ENCODE data around the gene PLXDC2.

Gene PLXDC2

GRCh38 chr10:20228729-20229128 is 412.5 kb downstream of the PLXDC2 start:
- Histone ChIP-seq H3K27me3 (ENCODE audit: control insufficient read depth, low read length) (no peaks in the 10 kb centered on the region), H3K27ac (ENCODE audit: low read depth, low read length) (no peak overlapping the region)
- TF ChIP-seq EZH2phosphoT487 (IDR thresholded peaks at IDR 0.05; ENCODE audit: borderline replicate concordance, low read length) = no peak
- TF ChIP-seq, protein P1, sequence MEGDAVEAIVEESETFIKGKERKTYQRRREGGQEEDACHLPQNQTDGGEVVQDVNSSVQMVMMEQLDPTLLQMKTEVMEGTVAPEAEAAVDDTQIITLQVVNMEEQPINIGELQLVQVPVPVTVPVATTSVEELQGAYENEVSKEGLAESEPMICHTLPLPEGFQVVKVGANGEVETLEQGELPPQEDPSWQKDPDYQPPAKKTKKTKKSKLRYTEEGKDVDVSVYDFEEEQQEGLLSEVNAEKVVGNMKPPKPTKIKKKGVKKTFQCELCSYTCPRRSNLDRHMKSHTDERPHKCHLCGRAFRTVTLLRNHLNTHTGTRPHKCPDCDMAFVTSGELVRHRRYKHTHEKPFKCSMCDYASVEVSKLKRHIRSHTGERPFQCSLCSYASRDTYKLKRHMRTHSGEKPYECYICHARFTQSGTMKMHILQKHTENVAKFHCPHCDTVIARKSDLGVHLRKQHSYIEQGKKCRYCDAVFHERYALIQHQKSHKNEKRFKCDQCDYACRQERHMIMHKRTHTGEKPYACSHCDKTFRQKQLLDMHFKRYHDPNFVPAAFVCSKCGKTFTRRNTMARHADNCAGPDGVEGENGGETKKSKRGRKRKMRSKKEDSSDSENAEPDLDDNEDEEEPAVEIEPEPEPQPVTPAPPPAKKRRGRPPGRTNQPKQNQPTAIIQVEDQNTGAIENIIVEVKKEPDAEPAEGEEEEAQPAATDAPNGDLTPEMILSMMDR (IDR thresholded peaks at IDR 0.05; ENCODE audit: low read depth, low read length, poor library complexity, severe bottlenecking) = no peak

DNA sequence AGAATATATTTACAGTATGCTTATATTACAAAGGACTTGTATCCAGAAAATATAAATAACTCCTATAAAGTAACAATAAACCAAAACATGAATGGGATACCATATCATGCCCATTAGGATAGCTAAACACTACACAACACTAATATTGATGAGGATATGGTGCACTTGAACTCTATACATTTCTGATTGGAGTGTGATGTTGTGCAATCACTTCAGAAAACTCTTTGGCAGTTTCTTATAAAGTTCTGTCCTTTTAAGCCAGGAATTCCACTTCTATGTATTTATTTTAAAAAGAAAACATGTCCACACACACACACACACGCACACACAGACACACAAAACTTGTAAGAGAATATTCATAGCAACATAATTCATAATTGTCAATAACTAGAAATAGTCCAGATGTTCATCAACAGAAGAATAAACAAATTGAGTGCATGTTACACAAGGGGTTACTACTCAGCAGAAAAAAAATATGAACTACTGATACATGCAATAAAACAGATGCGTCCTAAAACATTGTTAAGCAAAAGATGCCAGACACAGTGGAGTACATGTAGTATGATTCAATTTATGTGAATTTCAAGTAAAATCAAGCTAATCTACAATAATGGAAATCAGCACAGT is 416.0 kb downstream of the PLXDC2 start:
- H3F3A ChIP-seq (ENCODE audit: control insufficient read depth, insufficient read depth) = no peaks in the 10 kb centered on the region
- H4K20me1 ChIP-seq (ENCODE audit: control insufficient read depth, insufficient read depth, low read depth, low read length) = no peaks in the 10 kb centered on the region
- no peak overlapping the region for H3K27ac ChIP-seq (ENCODE audit: low read depth, low read length)
- H3K4me2 ChIP-seq (ENCODE audit: low read length) = no peak overlapping the region
- H3K9me2 ChIP-seq (replicated peaks; ENCODE audit: control insufficient read depth, low read length) = no peaks in the 10 kb centered on the region
- H3K27me3 ChIP-seq (ENCODE audit: control insufficient read depth, low read length) = no peaks in the 10 kb centered on the region
- H3K9me3 ChIP-seq (ENCODE audit: control insufficient read depth, insufficient read depth, low read length) = no peaks in the 10 kb centered on the region
- no peaks in the 10 kb centered on the region for H3K4me1 ChIP-seq (ENCODE audit: control insufficient read depth, low read length)
- no peaks in the 10 kb centered on the region for H3K36me3 ChIP-seq (ENCODE audit: control insufficient read depth, low read length)
- no peak overlapping the region for H3K4me3 ChIP-seq (ENCODE audit: low read length)
- no peaks in the 10 kb centered on the region for H3K79me2 ChIP-seq (ENCODE audit: control insufficient read depth, low read length)
- no peak for TF ChIP-seq EZH2phosphoT487 (IDR thresholded peaks at IDR 0.05; ENCODE audit: borderline replicate concordance, low read length)
- TF ChIP-seq, protein P1 (IDR thresholded peaks at IDR 0.05; ENCODE audit: low read depth, low read length, poor library complexity, severe bottlenecking) = no peak

More at GRCh38 chr10:20228729-20229128, 412.5 kb downstream of the PLXDC2 start:
- H3K36me3 ChIP-seq (ENCODE audit: control insufficient read depth, low read length) = no peaks in the 10 kb centered on the region
- H3K79me2 ChIP-seq (ENCODE audit: control insufficient read depth, low read length) = no peaks in the 10 kb centered on the region
- no peaks in the 10 kb centered on the region for H4K20me1 ChIP-seq (ENCODE audit: control insufficient read depth, insufficient read depth, low read depth, low read length)
- H3F3A ChIP-seq (ENCODE audit: control insufficient read depth, insufficient read depth) = no peaks in the 10 kb centered on the region
- no peaks in the 10 kb centered on the region for H3K4me1 ChIP-seq (ENCODE audit: control insufficient read depth, low read length)
- no peaks in the 10 kb centered on the region for H3K9me2 ChIP-seq (replicated peaks; ENCODE audit: control insufficient read depth, low read length)
- no peaks in the 10 kb centered on the region for H3K9me3 ChIP-seq (ENCODE audit: control insufficient read depth, insufficient read depth, low read length)
- H3K4me3 ChIP-seq (ENCODE audit: low read length) = no peak overlapping the region
- no peak overlapping the region for H3K4me2 ChIP-seq (ENCODE audit: low read length)

- H3K36me3 ChIP-seq (ENCODE audit: control insufficient read depth, low read length) = no peaks in the 10 kb centered on the region
- no peaks in the 10 kb centered on the region for H4K20me1 ChIP-seq (ENCODE audit: control insufficient read depth, insufficient read depth, low read depth, low read length)
- H3K4me1 ChIP-seq (ENCODE audit: control insufficient read depth, low read length) = no peaks in the 10 kb centered on the region
- no peaks in the 10 kb centered on the region for H3K9me2 ChIP-seq (replicated peaks; ENCODE audit: control insufficient read depth, low read length)
- H3K4me2 ChIP-seq (ENCODE audit: low read length) = no peak overlapping the region
- no peaks in the 10 kb centered on the region for H3K27me3 ChIP-seq (ENCODE audit: control insufficient read depth, low read length)
- no peaks in the 10 kb centered on the region for H3K9me3 ChIP-seq (ENCODE audit: control insufficient read depth, insufficient read depth, low read length)
- H3K27ac ChIP-seq (ENCODE audit: low read depth, low read length) = no peak overlapping the region
- no peak for TF ChIP-seq EZH2phosphoT487 (IDR thresholded peaks at IDR 0.05; ENCODE audit: borderline replicate concordance, low read length)
- TF ChIP-seq, protein P1 (IDR thresholded peaks at IDR 0.05; ENCODE audit: low read depth, low read length, poor library complexity, severe bottlenecking) = no peak
- no peaks in the 10 kb centered on the region for H3K79me2 ChIP-seq (ENCODE audit: control insufficient read depth, low read length)
- H3K4me3 ChIP-seq (ENCODE audit: low read length) = no peak overlapping the region
- no peaks in the 10 kb centered on the region for H3F3A ChIP-seq (ENCODE audit: control insufficient read depth, insufficient read depth)
Observed at GRCh38 chr10:20233423-20233822, 417.2 kb downstream of the PLXDC2 start.
